ENCODE measurements around the gene PPFIA4. TPM values are rescaled to one million over a fixed set of nuclear protein-coding genes. Genes with fewer than 3 reads are reported as not detected.
A peak's percentile ranks its signal among the peaks of the same experiment; 100 is the strongest.

Gene PPFIA4
- total and polyA plus RNA-seq, 9 of the 15 experiments (the other 6 are each of a cell fraction or from before 2014, with no cell fraction given), result 0.07 to 12.0 (median 0.70) TPM

DNA sequence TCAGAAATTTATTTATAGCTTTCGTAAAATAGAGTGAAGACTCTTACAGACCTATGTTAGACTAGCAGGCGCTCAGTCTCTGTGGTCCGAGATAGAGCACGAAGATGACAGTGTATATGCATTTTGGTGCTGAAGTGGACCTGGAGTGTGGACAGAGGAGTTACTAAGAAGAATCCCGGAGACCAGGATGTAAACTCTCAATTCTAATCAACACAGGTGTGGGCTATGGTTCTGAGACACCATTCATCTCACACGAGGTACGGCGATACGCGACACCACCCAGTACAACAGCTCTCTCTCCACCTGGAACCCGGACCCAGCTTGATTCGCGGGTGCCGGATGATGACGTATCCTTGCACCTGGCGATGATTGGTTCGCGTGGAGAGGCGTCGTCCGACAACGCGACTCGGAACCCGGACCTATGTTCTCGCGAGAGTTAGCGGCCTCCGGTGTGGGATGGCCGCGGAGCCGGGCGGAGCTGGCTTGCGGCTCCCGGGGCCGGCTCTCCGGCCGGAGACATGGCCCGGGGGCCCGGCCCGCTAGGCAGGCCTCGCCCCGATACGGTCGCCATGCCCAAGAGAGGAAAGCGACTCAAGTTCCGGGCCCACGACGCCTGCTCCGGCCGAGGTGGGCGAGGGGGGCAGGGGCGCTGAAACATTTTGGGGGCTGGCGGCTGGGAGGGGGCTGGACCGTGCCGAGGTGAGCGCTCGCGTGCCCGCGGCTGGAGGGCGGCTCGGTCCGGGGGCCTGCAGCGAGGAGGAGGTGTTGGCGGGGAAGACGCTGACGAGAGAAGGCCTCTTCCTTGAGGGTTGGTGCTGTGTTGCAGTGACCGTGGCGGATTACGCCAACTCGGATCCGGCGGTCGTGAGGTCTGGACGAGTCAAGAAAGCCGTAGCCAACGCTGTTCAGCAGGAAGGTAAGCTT, 19.1 kb upstream of the PPFIA4 start, which contains the start of gene TMEM183A (continued):
- TF ChIP-seq CREB1 (IDR thresholded peaks at IDR 0.05), result peak; percentile 99
- peak; percentile 99 for TF ChIP-seq CREB1 (CRISPR knock-in tag; IDR thresholded peaks at IDR 0.05)
- TF ChIP-seq TCF7 (IDR thresholded peaks at IDR 0.05; ENCODE audit: borderline replicate concordance), result no peak
- TF ChIP-seq, protein P1, sequence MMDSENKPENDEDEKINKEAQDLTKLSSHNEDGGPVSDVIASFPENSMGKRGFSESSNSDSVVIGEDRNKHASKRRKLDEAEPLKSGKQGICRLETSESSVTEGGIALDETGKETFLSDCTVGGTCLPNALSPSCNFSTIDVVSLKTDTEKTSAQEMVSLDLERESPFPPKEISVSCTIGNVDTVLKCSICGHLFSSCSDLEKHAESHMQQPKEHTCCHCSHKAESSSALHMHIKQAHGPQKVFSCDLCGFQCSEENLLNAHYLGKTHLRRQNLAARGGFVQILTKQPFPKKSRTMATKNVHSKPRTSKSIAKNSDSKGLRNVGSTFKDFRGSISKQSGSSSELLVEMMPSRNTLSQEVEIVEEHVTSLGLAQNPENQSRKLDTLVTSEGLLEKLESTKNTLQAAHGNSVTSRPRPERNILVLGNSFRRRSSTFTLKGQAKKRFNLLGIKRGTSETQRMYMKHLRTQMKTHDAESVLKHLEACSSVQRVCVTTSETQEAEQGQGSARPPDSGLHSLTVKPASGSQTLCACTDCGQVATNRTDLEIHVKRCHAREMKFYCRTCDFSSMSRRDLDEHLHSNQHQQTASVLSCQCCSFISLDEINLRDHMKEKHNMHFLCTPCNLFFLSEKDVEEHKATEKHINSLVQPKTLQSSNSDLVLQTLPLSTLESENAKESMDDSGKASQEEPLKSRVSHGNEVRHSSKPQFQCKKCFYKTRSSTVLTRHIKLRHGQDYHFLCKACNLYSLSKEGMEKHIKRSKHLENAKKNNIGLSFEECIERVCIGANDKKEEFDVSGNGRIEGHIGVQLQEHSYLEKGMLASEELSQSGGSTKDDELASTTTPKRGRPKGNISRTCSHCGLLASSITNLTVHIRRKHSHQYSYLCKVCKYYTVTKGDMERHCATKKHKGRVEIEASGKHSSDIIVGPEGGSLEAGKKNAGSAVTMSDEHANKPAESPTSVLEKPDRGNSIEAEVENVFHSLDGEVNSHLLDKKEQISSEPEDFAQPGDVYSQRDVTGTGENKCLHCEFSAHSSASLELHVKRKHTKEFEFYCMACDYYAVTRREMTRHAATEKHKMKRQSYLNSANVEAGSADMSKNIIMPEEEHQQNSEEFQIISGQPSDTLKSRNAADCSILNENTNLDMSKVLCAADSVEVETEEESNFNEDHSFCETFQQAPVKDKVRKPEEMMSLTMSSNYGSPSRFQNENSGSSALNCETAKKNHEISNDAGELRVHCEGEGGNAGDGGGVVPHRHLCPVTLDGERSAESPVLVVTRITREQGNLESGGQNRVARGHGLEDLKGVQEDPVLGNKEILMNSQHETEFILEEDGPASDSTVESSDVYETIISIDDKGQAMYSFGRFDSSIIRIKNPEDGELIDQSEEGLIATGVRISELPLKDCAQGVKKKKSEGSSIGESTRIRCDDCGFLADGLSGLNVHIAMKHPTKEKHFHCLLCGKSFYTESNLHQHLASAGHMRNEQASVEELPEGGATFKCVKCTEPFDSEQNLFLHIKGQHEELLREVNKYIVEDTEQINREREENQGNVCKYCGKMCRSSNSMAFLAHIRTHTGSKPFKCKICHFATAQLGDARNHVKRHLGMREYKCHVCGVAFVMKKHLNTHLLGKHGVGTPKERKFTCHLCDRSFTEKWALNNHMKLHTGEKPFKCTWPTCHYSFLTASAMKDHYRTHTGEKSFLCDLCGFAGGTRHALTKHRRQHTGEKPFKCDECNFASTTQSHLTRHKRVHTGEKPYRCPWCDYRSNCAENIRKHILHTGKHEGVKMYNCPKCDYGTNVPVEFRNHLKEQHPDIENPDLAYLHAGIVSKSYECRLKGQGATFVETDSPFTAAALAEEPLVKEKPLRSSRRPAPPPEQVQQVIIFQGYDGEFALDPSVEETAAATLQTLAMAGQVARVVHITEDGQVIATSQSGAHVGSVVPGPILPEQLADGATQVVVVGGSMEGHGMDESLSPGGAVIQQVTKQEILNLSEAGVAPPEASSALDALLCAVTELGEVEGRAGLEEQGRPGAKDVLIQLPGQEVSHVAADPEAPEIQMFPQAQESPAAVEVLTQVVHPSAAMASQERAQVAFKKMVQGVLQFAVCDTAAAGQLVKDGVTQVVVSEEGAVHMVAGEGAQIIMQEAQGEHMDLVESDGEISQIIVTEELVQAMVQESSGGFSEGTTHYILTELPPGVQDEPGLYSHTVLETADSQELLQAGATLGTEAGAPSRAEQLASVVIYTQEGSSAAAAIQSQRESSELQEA (IDR thresholded peaks at IDR 0.05; ENCODE audit: low read depth), result no peak
- TF ChIP-seq ZNF175 (CRISPR knock-in tag; IDR thresholded peaks at IDR 0.05; ENCODE audit: low read depth), result peak; percentile 77
- no peak for TF ChIP-seq TCFL5 (CRISPR knock-in tag; conservative IDR thresholded peaks at IDR 0.05)
- TF ChIP-seq, protein P2, sequence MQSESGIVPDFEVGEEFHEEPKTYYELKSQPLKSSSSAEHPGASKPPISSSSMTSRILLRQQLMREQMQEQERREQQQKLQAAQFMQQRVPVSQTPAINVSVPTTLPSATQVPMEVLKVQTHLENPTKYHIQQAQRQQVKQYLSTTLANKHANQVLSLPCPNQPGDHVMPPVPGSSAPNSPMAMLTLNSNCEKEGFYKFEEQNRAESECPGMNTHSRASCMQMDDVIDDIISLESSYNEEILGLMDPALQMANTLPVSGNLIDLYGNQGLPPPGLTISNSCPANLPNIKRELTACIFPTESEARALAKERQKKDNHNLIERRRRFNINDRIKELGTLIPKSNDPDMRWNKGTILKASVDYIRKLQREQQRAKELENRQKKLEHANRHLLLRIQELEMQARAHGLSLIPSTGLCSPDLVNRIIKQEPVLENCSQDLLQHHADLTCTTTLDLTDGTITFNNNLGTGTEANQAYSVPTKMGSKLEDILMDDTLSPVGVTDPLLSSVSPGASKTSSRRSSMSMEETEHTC (IDR thresholded peaks at IDR 0.05), result no peak
- TF ChIP-seq, protein P3, sequence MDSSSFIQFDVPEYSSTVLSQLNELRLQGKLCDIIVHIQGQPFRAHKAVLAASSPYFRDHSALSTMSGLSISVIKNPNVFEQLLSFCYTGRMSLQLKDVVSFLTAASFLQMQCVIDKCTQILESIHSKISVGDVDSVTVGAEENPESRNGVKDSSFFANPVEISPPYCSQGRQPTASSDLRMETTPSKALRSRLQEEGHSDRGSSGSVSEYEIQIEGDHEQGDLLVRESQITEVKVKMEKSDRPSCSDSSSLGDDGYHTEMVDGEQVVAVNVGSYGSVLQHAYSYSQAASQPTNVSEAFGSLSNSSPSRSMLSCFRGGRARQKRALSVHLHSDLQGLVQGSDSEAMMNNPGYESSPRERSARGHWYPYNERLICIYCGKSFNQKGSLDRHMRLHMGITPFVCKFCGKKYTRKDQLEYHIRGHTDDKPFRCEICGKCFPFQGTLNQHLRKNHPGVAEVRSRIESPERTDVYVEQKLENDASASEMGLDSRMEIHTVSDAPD (CRISPR knock-in tag; IDR thresholded peaks at IDR 0.05), result no peak
- TF ChIP-seq STAT5A (IDR thresholded peaks at IDR 0.05; ENCODE audit: borderline replicate concordance, low read length), result no peak; the same call in 1 of the 2 replicates
- no peak for TF ChIP-seq ZNF134 (CRISPR knock-in tag; conservative IDR thresholded peaks at IDR 0.05)
- TF ChIP-seq KDM5B (IDR thresholded peaks at IDR 0.05; ENCODE audit: insufficient replicate concordance, low read depth, low read length), result peak; percentile 91
- no peak for TF ChIP-seq YBX1 (IDR thresholded peaks at IDR 0.05)
- no peak for TF ChIP-seq SMAD3 (CRISPR knock-in tag; conservative IDR thresholded peaks at IDR 0.05)
- TF ChIP-seq MTA3 (IDR thresholded peaks at IDR 0.05; ENCODE audit: borderline replicate concordance), result peak; percentile 73; the same call in 1 of the 2 replicates
- no peak for TF ChIP-seq TAF15 (IDR thresholded peaks at IDR 0.05; ENCODE audit: low read depth, low read length)
- TF ChIP-seq POLR2G (IDR thresholded peaks at IDR 0.05; ENCODE audit: low read depth, low read length), result peak; percentile 97
- TF ChIP-seq ZNF253 (CRISPR knock-in tag; conservative IDR thresholded peaks at IDR 0.05), result no peak
